Adrenal gland (tissue), 5 donors: ENCODE results near the gene GXYLT2.

ENCODE experiments used
- CTCF ChIP-seq, 6 experiments: fragments of 450-650 bp in 4 of 6; fragments of 200-600 bp in 2 of 6; sonication (generic) in 1 of 6; IDR thresholded peaks; 1 replicate in 5 of 6; 2 replicates in 1 of 6; pipeline versions ENCODE4 v1.5.1 to v1.8.0; 2016 to 2021; ENCODE audit warnings: antibody characterized with exemption in 6 of 6, mild to moderate bottlenecking in 2 of 6, moderate library complexity in 1 of 6
- POLR2A ChIP-seq, 2 donors: fragments of 450-650 bp; IDR thresholded peaks; one replicate each; pipeline ENCODE4 v1.6.1; 2017; ENCODE audit warnings: antibody characterized with exemption in 2 of 2, mild to moderate bottlenecking in 2 of 2, moderate library complexity in 1 of 2
- donor health status: DM: no; HTN: no; CAD: no.

- TF ChIP-seq POLR2A (IDR thresholded peaks at IDR 0.05) (no peak), CTCF (IDR thresholded peaks at IDR 0.05) (no peak)
These were observed 88.5 kb downstream of the GXYLT2 start for GRCh38 chr3:72976281-72976741.
